ENCODE results near the gene PPFIA2.
A peak's percentile ranks its signal among the peaks of the same experiment; 100 is the strongest.
"Not testable (repeated sequence)": the region's sequence is repeated elsewhere in the genome, so short reads cannot be mapped to it uniquely, and the experiment has no call there.

The PPFIA2 gene

DNA sequence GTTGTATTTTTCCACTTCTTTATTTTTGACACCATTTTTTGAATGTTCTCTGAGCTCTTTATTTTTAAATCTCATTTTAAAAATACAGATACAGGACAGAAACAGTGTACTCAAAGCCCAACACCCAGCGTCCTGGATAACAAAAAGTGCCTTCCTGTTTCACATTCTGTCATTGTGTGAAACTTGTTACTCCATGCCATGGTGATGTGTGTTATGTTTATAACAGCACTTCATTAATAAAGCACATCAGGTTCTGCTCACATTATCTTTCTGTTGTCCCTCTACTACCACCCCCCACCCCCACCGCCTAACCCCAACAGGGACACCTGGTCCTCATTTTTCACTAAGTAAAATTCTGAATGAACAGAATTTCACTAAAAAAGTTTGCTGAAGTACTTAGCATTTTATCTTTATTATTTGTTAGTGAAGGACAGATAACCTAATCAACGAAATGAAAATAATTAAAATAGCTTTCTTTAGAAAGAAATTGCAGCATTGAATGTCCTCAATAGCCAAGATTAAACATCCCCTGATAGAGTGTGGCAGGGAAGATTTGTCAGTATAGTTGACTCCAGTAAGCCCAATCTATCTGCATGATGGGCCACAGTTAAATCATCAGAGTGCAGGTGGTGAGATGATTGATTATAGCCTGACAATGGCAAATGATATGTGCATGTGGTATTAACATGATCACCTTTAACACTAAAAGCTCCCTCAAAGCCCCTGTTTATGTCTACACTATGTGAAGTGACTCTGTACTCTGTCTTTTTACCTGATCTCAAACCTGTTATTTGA lies 527.4 kb downstream of the PPFIA2 start:
- WGBS = 94% methylated on average over 2 of the region's 3 CpGs
- Histone ChIP-seq H3K4me3 (ENCODE audit: low read length) (no peak overlapping the region), H3K9me3 (ENCODE audit: insufficient read depth, low read depth, low read length) (no peaks in the 10 kb centered on the region), H3K9ac (ENCODE audit: low read depth, low read length) (no peak overlapping the region), H3K4me1 (ENCODE audit: insufficient read depth, low read length) (peaks cover 6% of the 10 kb centered on the region; the same call in 1 of the 2 replicates), H3K36me3 (ENCODE audit: insufficient read depth, low read length) (peaks cover 5% of the 10 kb centered on the region), H3K27ac (ENCODE audit: low read depth, low read length) (no peak overlapping the region), H3K27me3 (ENCODE audit: insufficient read depth, low read length) (no peaks in the 10 kb centered on the region)

DNA sequence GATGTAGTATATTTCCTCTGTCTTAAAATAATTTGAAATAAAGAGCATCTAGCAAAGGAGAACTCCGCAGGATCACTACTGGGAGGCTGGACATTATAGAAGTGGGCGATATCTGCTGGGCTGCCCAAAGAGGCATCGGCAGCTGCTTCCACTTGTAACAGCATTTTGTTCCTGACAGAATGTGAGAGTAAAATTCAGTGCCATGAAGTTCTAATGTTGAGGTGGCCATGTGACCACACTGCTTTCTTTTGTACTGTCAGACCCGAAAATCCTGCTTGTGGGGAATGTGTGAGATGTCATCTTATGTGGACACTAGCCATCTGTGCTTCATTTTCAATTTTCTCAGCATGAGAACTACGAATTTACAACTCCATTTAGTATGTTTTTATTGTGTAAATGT lies 529.4 kb downstream of the PPFIA2 start:
- no peak overlapping the region for H3K9ac ChIP-seq (ENCODE audit: low read depth, low read length)
- no peaks in the 10 kb centered on the region for H3K27me3 ChIP-seq (ENCODE audit: insufficient read depth, low read length)
- H3K9me3 ChIP-seq (ENCODE audit: insufficient read depth, low read depth, low read length) = no peaks in the 10 kb centered on the region
- H3K4me3 ChIP-seq (ENCODE audit: low read length) = no peak overlapping the region
- peaks cover 5% of the 10 kb centered on the region for H3K36me3 ChIP-seq (ENCODE audit: insufficient read depth, low read length)
- WGBS = 91% methylated on average over 4 of the region's 5 CpGs
- H3K4me1 ChIP-seq (ENCODE audit: insufficient read depth, low read length) = peaks cover 6% of the 10 kb centered on the region; the same call in 1 of the 2 replicates
- H3K27ac ChIP-seq (ENCODE audit: low read depth, low read length) = no peak overlapping the region

DNA sequence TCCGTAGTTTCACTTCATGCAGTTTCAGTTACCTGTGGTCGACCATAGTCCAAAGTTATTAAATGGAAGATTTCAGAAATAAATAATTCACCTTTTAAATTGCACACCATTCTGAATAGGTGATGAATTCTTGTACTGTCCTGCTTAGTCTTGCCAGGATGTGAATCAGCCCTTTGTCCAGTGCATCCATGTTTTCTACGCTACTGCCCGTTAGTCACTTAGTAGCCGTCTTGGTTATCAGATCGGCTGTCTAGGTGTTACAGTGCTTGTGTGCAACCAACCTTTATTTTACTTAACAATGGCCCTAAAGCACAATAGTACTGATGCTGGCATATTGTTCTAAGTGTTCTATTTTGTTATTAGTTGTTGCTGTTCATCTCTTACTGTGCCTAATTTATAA lies 534.5 kb downstream of the PPFIA2 start:
- H3K9me3 ChIP-seq (ENCODE audit: insufficient read depth, low read depth, low read length) = no peaks in the 10 kb centered on the region
- no peaks in the 10 kb centered on the region for H3K27me3 ChIP-seq (ENCODE audit: insufficient read depth, low read length)
- peaks cover 2% of the 10 kb centered on the region; the same call in 1 of the 2 replicates for H3K4me1 ChIP-seq (ENCODE audit: insufficient read depth, low read length)
- H3K27ac ChIP-seq (ENCODE audit: low read depth, low read length) = no peak overlapping the region
- H3K36me3 ChIP-seq (ENCODE audit: insufficient read depth, low read length) = no peaks in the 10 kb centered on the region
- WGBS = 96% methylated on average over 4 of the region's 6 CpGs
- no peak overlapping the region for H3K9ac ChIP-seq (ENCODE audit: low read depth, low read length)
- H3K4me3 ChIP-seq (ENCODE audit: low read length) = no peak overlapping the region

DNA sequence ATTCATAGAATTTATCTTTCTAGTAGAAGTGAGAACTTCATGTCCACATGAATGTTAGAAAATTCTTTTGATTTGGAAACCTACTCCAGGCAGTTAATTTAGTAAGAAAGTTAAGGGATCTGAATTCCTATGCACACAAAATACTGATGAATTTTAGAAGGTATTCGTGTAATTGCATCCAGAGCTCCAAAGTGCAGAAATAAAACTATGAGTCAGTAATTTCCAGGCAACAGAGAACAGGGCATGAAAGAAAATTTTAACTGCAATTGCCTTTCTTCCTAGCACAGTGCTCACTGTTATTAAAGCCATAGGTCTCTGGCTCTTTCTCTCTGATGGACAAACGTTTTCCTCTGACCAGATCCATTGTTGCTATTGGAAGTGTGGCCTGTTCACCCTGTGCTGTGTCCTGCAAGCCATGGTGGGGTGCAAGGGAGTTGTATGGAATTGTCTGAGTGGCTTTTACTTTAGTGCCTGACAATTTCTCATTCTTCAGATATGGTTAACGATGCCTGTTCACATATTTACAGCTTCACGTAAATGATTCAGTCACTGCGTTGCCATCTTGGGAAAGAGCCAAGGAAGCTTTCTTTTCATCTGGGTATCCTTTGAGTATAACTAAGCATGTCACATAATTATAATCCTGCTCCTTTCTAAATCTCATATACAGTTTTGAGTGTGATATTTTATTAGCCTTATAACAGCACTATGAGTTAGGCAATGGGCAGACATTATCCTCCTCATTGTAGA lies 536.1 kb downstream of the PPFIA2 start:
- no peaks in the 10 kb centered on the region for H3K4me1 ChIP-seq (ENCODE audit: insufficient read depth, low read length)
- H3K27ac ChIP-seq (ENCODE audit: low read depth, low read length) = no peak overlapping the region
- no peaks in the 10 kb centered on the region for H3K36me3 ChIP-seq (ENCODE audit: insufficient read depth, low read length)
- H3K9ac ChIP-seq (ENCODE audit: low read depth, low read length) = no peak overlapping the region
- H3K9me3 ChIP-seq (ENCODE audit: insufficient read depth, low read depth, low read length) = no peaks in the 10 kb centered on the region
- WGBS = 89% methylated on average over 5 of the region's 5 CpGs
- H3K4me3 ChIP-seq (ENCODE audit: low read length) = no peak overlapping the region
- H3K27me3 ChIP-seq (ENCODE audit: insufficient read depth, low read length) = no peaks in the 10 kb centered on the region

DNA sequence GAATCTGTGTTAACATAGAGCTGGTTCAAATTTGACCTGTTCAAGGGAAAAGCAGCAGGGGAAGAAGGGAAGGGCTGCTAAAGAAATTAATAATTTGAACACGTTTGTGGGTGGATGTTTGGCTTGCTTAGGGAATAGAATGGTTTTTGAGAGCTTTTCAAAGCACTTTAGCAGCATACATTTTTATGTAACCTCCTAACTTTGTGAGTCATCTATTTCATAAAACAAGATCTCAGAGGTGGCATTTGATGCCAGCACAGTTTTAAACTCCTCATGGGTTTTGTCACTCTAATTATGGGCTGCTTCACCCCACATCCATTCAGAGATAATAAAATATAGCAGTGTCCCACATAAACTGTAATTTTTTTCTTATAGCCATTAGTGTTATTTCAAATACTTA lies 537.5 kb downstream of the PPFIA2 start:
- Histone ChIP-seq H3K27me3 (ENCODE audit: insufficient read depth, low read length) (no peaks in the 10 kb centered on the region), H3K27ac (ENCODE audit: low read depth, low read length) (no peak overlapping the region), H3K9ac (ENCODE audit: low read depth, low read length) (no peak overlapping the region), H3K4me3 (ENCODE audit: low read length) (no peak overlapping the region), H3K9me3 (ENCODE audit: insufficient read depth, low read depth, low read length) (no peaks in the 10 kb centered on the region), H3K4me1 (ENCODE audit: insufficient read depth, low read length) (no peaks in the 10 kb centered on the region), H3K36me3 (ENCODE audit: insufficient read depth, low read length) (no peaks in the 10 kb centered on the region)
- WGBS = 83% methylated on average over 1 of the region's 1 CpG

DNA sequence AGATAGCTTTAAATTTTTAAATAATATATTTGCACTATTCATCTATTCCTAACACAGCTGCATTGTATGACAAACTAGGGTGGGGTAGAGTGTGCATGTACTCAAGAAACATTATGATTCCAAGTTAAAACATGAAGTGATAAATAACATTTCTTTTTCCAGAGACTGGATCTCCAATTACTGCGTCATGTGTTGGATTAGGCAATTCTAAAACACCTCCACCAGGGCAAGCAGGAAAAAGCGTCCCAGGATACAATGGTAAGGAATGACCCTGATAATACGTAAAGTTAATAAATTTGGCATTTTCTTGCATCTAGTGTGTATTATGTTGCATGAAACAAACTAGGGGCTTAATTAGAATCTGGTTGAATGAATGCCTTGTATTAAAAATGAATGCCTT lies 542.4 kb downstream of the PPFIA2 start:
- Histone ChIP-seq H3K4me3 (ENCODE audit: low read length) (no peak overlapping the region), H3K27ac (ENCODE audit: low read depth, low read length) (no peak overlapping the region), H3K9me3 (ENCODE audit: insufficient read depth, low read depth, low read length) (no peaks in the 10 kb centered on the region), H3K36me3 (ENCODE audit: insufficient read depth, low read length) (no peaks in the 10 kb centered on the region), H3K4me1 (ENCODE audit: insufficient read depth, low read length) (peaks cover 8% of the 10 kb centered on the region), H3K27me3 (ENCODE audit: insufficient read depth, low read length) (no peaks in the 10 kb centered on the region), H3K9ac (ENCODE audit: low read depth, low read length) (no peak overlapping the region)
- WGBS = 98% methylated on average over 3 of the region's 3 CpGs

DNA sequence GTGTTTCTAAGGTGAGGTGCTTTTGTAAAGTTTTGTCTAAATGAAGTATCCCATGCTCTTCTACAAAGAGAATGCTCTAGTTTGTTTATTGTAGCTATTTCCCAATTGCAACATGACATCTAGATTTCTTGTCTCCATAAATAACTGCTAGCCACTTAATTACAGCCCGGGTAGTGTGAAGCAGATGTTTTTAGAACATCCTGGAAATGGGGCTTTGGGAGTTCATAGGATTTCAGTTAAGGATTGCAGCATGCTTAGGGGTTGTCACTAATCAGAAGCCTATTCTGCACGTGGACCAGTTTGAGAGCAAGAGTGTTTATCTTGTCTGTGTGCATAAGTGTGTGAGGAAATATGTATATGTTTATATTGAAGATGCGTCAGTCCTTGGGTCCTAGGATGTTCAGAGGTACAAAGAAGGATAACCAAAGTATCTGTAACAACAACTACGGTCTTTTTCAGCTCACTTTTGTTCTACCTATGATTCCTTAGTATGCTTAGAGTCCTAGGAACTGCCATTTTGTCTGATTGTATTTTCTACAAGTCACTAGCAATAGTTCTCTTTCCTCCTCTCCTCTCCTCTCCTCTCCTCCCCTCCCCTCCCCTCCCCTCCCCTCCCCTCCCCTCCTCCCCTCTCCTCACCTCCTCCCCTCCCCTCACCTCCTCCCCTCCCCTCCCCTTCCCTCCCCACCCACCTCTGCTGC lies 546.0 kb downstream of the PPFIA2 start:
- Histone ChIP-seq H3K36me3 (ENCODE audit: insufficient read depth, low read length) (no peaks in the 10 kb centered on the region), H3K9me3 (ENCODE audit: insufficient read depth, low read depth, low read length) (no peaks in the 10 kb centered on the region), H3K4me1 (ENCODE audit: insufficient read depth, low read length) (peaks cover 43% of the 10 kb centered on the region), H3K4me3 (ENCODE audit: low read length) (no peak overlapping the region), H3K27ac (ENCODE audit: low read depth, low read length) (no peak overlapping the region), H3K9ac (ENCODE audit: low read depth, low read length) (no peak overlapping the region), H3K27me3 (ENCODE audit: insufficient read depth, low read length) (no peaks in the 10 kb centered on the region)
- 94% methylated on average over 4 of the region's 4 CpGs for WGBS

DNA sequence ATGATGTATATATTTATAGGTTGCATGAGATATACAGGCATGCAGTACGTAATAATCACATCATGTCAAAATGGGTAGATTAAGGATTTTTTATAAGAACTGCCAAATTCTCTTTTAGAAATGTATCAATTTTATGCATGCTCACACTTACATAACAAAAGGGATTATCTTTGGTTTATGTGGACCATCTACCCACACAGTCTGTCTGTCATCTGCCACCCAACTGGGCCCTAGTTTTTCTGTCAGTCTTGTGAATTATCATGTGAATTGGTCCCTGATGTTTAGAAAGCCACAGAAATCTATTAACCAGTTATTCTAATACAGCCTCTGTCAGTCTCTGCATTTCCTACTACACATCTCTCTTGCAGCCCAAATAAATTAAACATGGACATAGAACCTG lies 547.8 kb downstream of the PPFIA2 start:
- WGBS = no CpG with 5 or more reads among the region's 1 CpG
- no peaks in the 10 kb centered on the region for H3K9me3 ChIP-seq (ENCODE audit: insufficient read depth, low read depth, low read length)
- H3K9ac ChIP-seq (ENCODE audit: low read depth, low read length) = no peak overlapping the region
- H3K27ac ChIP-seq (ENCODE audit: low read depth, low read length) = no peak overlapping the region
- H3K27me3 ChIP-seq (ENCODE audit: insufficient read depth, low read length) = no peaks in the 10 kb centered on the region
- peaks cover 61% of the 10 kb centered on the region for H3K4me1 ChIP-seq (ENCODE audit: insufficient read depth, low read length)
- no peaks in the 10 kb centered on the region for H3K36me3 ChIP-seq (ENCODE audit: insufficient read depth, low read length)
- no peak overlapping the region for H3K4me3 ChIP-seq (ENCODE audit: low read length)

DNA sequence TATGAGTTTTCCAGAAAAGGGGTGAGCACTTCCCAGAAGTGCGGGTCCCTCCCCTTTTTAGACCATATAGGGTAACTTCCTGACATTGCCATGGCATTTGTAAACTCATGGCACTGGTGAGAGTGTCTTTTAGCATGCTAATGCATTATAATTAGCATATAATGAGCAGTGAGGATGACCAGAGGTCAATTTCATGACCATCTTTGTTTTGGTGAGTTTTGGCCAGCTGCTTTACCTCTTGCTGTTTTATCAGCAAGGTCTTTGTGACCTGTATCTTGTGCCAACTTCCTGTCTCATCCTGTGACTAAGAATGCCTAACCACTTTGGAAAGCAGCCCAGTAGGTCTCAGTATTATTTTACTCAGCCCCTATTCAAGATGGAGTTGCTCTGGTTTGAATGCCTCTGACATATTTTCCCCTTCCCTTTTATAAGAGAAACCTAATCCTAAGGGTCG lies 549.4 kb downstream of the PPFIA2 start:
- not testable (repeated sequence) for H3K27me3 ChIP-seq (ENCODE audit: insufficient read depth, low read length); H3K9me3 ChIP-seq (ENCODE audit: insufficient read depth, low read depth, low read length); H3K9ac ChIP-seq (ENCODE audit: low read depth, low read length); H3K4me3 ChIP-seq (ENCODE audit: low read length); H3K36me3 ChIP-seq (ENCODE audit: insufficient read depth, low read length)
- 75% methylated on average over 2 of the region's 2 CpGs for WGBS
- Histone ChIP-seq H3K27ac (ENCODE audit: low read depth, low read length) (peak overlapping the region; percentile 44; the same call in 1 of the 2 replicates), H3K4me1 (ENCODE audit: insufficient read depth, low read length) (peaks cover 69% of the 10 kb centered on the region)

DNA sequence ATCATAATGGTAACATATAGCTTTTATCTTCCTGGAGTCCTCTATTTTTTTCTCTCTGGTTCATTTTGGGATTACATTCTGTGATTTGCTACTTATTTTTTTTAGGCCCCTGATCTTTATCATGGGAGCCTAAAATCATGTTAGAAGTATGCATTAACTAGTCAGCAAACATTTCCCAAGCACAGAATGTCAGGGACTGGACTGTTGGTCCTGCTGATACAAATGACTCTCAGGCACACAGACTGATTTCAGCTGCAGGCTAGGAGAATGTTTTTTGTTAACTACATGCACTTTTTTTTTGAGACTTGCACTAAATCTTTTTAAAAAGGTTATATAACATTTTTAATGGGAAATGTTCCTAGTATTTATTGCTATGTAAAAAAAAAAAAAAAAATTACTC lies 550.1 kb downstream of the PPFIA2 start:
- no peak overlapping the region for H3K9ac ChIP-seq (ENCODE audit: low read depth, low read length)
- no peaks in the 10 kb centered on the region for H3K9me3 ChIP-seq (ENCODE audit: insufficient read depth, low read depth, low read length)
- H3K36me3 ChIP-seq (ENCODE audit: insufficient read depth, low read length) = no peaks in the 10 kb centered on the region
- no peaks in the 10 kb centered on the region for H3K27me3 ChIP-seq (ENCODE audit: insufficient read depth, low read length)
- no peak overlapping the region for H3K4me3 ChIP-seq (ENCODE audit: low read length)
- H3K4me1 ChIP-seq (ENCODE audit: insufficient read depth, low read length) = peaks cover 69% of the 10 kb centered on the region
- H3K27ac ChIP-seq (ENCODE audit: low read depth, low read length) = no peak overlapping the region; the same call in 1 of the 2 replicates

Data from HUES64 (cell line).